H9 (cell line): ENCODE measurements around the gene ADAMTS2. TPM values are rescaled to one million over a fixed set of nuclear protein-coding genes. Genes with fewer than 3 reads are reported as not detected.

Source experiments
- DNase-seq: peaks from one replicate; pipeline ENCODE4 v3.0.0-alpha.2; 2017
- H2AFZ ChIP-seq: one replicate; pipeline ENCODE4 v1.6.1; 2013; ENCODE audit warnings: mild to moderate bottlenecking, low read length, control low read depth, moderate library complexity
- H2AK5ac ChIP-seq: 2 replicates; pipeline ENCODE4 v1.6.1; 2013; ENCODE audit warnings: low read length, control low read depth, mixed read lengths; ENCODE audit not compliant: insufficient read length
- H2BK120ac ChIP-seq: one replicate; pipeline ENCODE4 v1.6.1; 2013; ENCODE audit warnings: low read depth, mild to moderate bottlenecking, low read length, control low read depth, inconsistent platforms; ENCODE audit not compliant: poor library complexity, severe bottlenecking
- H2BK12ac ChIP-seq: 2 replicates; pipeline ENCODE4 v1.6.1; 2013; ENCODE audit warnings: low read length, control low read depth, mixed read lengths, low read depth; ENCODE audit not compliant: insufficient read length
- H2BK15ac ChIP-seq: 2 replicates; pipeline ENCODE4 v1.6.1; 2013; ENCODE audit warnings: low read depth, low read length, control low read depth
- H2BK20ac ChIP-seq: one replicate; pipeline ENCODE4 v1.6.1; 2013; ENCODE audit warnings: low read depth, mild to moderate bottlenecking, low read length, control low read depth, inconsistent platforms; ENCODE audit not compliant: poor library complexity, severe bottlenecking
- H2BK5ac ChIP-seq: 2 replicates; pipeline ENCODE4 v1.6.1; 2013; ENCODE audit warnings: low read length, control low read depth, mixed read lengths; ENCODE audit not compliant: insufficient read length
- H3K14ac ChIP-seq: 2 replicates; pipeline ENCODE4 v1.6.1; 2013; ENCODE audit warnings: low read length, control low read depth; ENCODE audit not compliant: insufficient read depth
- H3K18ac ChIP-seq: 2 replicates; pipeline ENCODE4 v1.6.1; 2013; ENCODE audit warnings: low read depth, mild to moderate bottlenecking, mixed read lengths, low read length, control low read depth; ENCODE audit not compliant: insufficient read length
- H3K23ac ChIP-seq: 2 replicates; pipeline ENCODE4 v1.6.1; 2013; ENCODE audit warnings: low read length, control low read depth, mixed read lengths, low read depth; ENCODE audit not compliant: insufficient read length
- H3K23me2 ChIP-seq: 2 replicates; pipeline ENCODE4 v1.6.1; 2013; ENCODE audit warnings: low read depth, mild to moderate bottlenecking, mixed read lengths, low read length, control low read depth; ENCODE audit not compliant: insufficient read length, poor library complexity, severe bottlenecking
- H3K27ac ChIP-seq: 2 replicates; pipeline ENCODE4 v1.5.1; 2013; ENCODE audit warnings: low read length, control low read depth, mixed read lengths, low read depth; ENCODE audit not compliant: insufficient read length
- H3K27me3 ChIP-seq: 2 replicates; pipeline ENCODE4 v1.6.1; 2013; ENCODE audit warnings: low read length, control low read depth, inconsistent platforms; ENCODE audit not compliant: insufficient read depth
- H3K4ac ChIP-seq: 2 replicates; pipeline ENCODE4 v1.6.1; 2013; ENCODE audit warnings: low read depth, mild to moderate bottlenecking, control low read depth, inconsistent platforms, low read length, moderate library complexity
- H3K4me1 ChIP-seq: 2 replicates; pipeline ENCODE4 v1.6.1; 2013; ENCODE audit warnings: low read length, control low read depth, inconsistent platforms; ENCODE audit not compliant: insufficient read depth
- H3K4me2 ChIP-seq: 2 replicates; pipeline ENCODE4 v1.6.1; 2013; ENCODE audit warnings: low read length, control low read depth, mixed read lengths; ENCODE audit not compliant: insufficient read length, insufficient read depth
- H3K56ac ChIP-seq: 2 replicates; pipeline ENCODE4 v1.6.1; 2013; ENCODE audit warnings: low read depth, mild to moderate bottlenecking, mixed read lengths, low read length, control low read depth; ENCODE audit not compliant: insufficient read length
- H3K79me1 ChIP-seq: 2 replicates; pipeline ENCODE4 v1.6.1; 2013; ENCODE audit warnings: low read depth, mild to moderate bottlenecking, moderate library complexity, low read length, control low read depth, inconsistent platforms; ENCODE audit not compliant: insufficient read depth, poor library complexity, severe bottlenecking
- H3K79me2 ChIP-seq: 2 replicates; pipeline ENCODE4 v1.6.1; 2013; ENCODE audit warnings: low read length, control low read depth, inconsistent platforms; ENCODE audit not compliant: insufficient read depth
- H3K9ac ChIP-seq: 2 replicates; pipeline ENCODE4 v1.6.1; 2013; ENCODE audit warnings: low read length, control low read depth, mixed read lengths; ENCODE audit not compliant: insufficient read length; ENCODE audit errors: extremely low read depth
- H3K9me3 ChIP-seq: one replicate; pipeline ENCODE4 v1.6.1; 2013; ENCODE audit warnings: low read depth, low read length, inconsistent platforms; ENCODE audit not compliant: control insufficient read depth
- H3T11ph ChIP-seq: one replicate; pipeline ENCODE4 v1.6.1; 2013; ENCODE audit warnings: mild to moderate bottlenecking, low read length, control low read depth, inconsistent platforms
- H4K20me1 ChIP-seq: one replicate; pipeline ENCODE4 v1.6.1; 2013; ENCODE audit not compliant: control insufficient read depth, insufficient read length, insufficient read depth
- H4K5ac ChIP-seq: 2 replicates; pipeline ENCODE4 v1.6.1; 2013; ENCODE audit warnings: low read depth, mild to moderate bottlenecking, mixed read lengths, low read length, control low read depth; ENCODE audit not compliant: insufficient read length
- H4K8ac ChIP-seq: replicated peaks from 2 replicates; pipeline ENCODE4 v1.6.1; 2013; ENCODE audit warnings: low read length, control low read depth, mixed read lengths, low read depth; ENCODE audit not compliant: insufficient read length
- H4K91ac ChIP-seq: 2 replicates; pipeline ENCODE4 v1.6.1; 2013; ENCODE audit warnings: low read depth, mild to moderate bottlenecking, moderate library complexity, mixed read lengths, low read length, control low read depth; ENCODE audit not compliant: insufficient read length
- H3K27ac Mint-ChIP-seq, 3 experiments: 2 replicates in 2 of 3; 3 replicates in 1 of 3; pipeline ENCODE4 v1.8.0; 2020 to 2021; ENCODE audit warnings: mixed read lengths in 3 of 3, mild to moderate bottlenecking in 1 of 3, moderate library complexity in 1 of 3
- H3K27me3 Mint-ChIP-seq: 2 replicates; pipeline ENCODE4 v1.8.0; 2021; ENCODE audit warnings: low read depth, mild to moderate bottlenecking, moderate library complexity, mixed read lengths
- H3K36me3 Mint-ChIP-seq, 3 experiments: 2 replicates in 2 of 3; 3 replicates in 1 of 3; pipeline ENCODE4 v1.8.0; 2020 to 2021; ENCODE audit warnings: low read depth in 3 of 3, mixed read lengths in 3 of 3; ENCODE audit not compliant: insufficient read depth in 1 of 3
- H3K4me1 Mint-ChIP-seq, 2 experiments: 2 replicates each; pipeline ENCODE4 v1.8.0; 2020; ENCODE audit warnings: mixed read lengths in 2 of 2
- H3K4me3 Mint-ChIP-seq, 2 experiments: 2 replicates in 1 of 2; 3 replicates in 1 of 2; pipeline ENCODE4 v1.8.0; 2020 to 2021; ENCODE audit warnings: mild to moderate bottlenecking in 2 of 2, mixed read lengths in 2 of 2, moderate library complexity in 1 of 2
- H3K9me3 Mint-ChIP-seq, 2 experiments: 2 replicates in 1 of 2; 3 replicates in 1 of 2; pipeline ENCODE4 v1.8.0; 2020; ENCODE audit warnings: mild to moderate bottlenecking in 2 of 2, mixed read lengths in 2 of 2, moderate library complexity in 1 of 2
- WGBS: extraction: QIAGEN DNeasy Blood & Tissue Kit; methylation state at CpG from one replicate; pipeline ENCODE4 v1.1.7; 2013; ENCODE audit warnings: missing lambda C conversion rate, low lambda C conversion rate, mixed read lengths; ENCODE audit not compliant: insufficient read length; ENCODE audit errors: extremely low coverage; 5-methylcytosine and 5-hydroxymethylcytosine counted together
- total RNA-seq: library from RNA; stranded (reverse); gene quantifications from 2 replicates; pipeline ENCODE4 v1.2.1, GENCODE V29; 2021
- TF ChIP-seq, protein P1 (sequence below): fragments of 200-600 bp; sonication (generic); conservative IDR thresholded peaks from 3 replicates; pipeline ENCODE4 v1.8.0; 2021; ENCODE audit warnings: antibody characterized with exemption, mild to moderate bottlenecking

The ADAMTS2 gene
- total RNA-seq, 1 experiment from 2014 or later, result 5.4 TPM

- Histone ChIP-seq H3K14ac (no peak overlapping the region), H4K20me1 (peaks cover 4% of the 10 kb centered on the region), H3K23ac (no peak overlapping the region), H2BK15ac (no peak overlapping the region), H2BK12ac (no peak overlapping the region), H4K8ac (no peak overlapping the region), H3K4me1 (peaks cover 3% of the 10 kb centered on the region; the same call in 1 of the 2 replicates), H3K4me2 (no peak overlapping the region), H3K79me1 (no peaks in the 10 kb centered on the region), H2AK5ac (no peak overlapping the region), H3K27me3 (peaks cover 23% of the 10 kb centered on the region; the same call in 1 of the 2 replicates), H3K4ac (no peak overlapping the region), H2BK20ac (no peak overlapping the region), H3K9ac (no peak overlapping the region), H3K56ac (no peak overlapping the region), H4K91ac (no peak overlapping the region), H3K18ac (no peak overlapping the region), H4K5ac (no peak overlapping the region), H3K9me3 (no peaks in the 10 kb centered on the region), H2BK120ac (no peak overlapping the region), H3K27ac (no peak overlapping the region), H3K79me2 (no peaks in the 10 kb centered on the region), H2BK5ac (no peak overlapping the region), H3T11ph (no peak overlapping the region), H2AFZ (no peak overlapping the region), H3K23me2 (peaks cover 23% of the 10 kb centered on the region)
- no peak for DNase-seq
- Mint-ChIP-seq H3K27me3 (peaks cover 78% of the 10 kb centered on the region), H3K36me3 (peaks cover 0 to 2% (median 0%) of the 10 kb centered on the region in 3 experiments; a peak in 2 of 7 replicates), H3K4me3 (peak overlapping the region in 1 of 2 experiments; percentile 79; a peak in 4 of 5 replicates), H3K9me3 (no peaks in the 10 kb centered on the region; a peak in 1 of 5 replicates), H3K27ac (no peak overlapping the region), H3K4me1 (peaks cover 23 to 31% of the 10 kb centered on the region in 2 experiments)
- no CpG with 5 or more reads among the region's 8 CpGs for WGBS
- TF ChIP-seq, protein P1, sequence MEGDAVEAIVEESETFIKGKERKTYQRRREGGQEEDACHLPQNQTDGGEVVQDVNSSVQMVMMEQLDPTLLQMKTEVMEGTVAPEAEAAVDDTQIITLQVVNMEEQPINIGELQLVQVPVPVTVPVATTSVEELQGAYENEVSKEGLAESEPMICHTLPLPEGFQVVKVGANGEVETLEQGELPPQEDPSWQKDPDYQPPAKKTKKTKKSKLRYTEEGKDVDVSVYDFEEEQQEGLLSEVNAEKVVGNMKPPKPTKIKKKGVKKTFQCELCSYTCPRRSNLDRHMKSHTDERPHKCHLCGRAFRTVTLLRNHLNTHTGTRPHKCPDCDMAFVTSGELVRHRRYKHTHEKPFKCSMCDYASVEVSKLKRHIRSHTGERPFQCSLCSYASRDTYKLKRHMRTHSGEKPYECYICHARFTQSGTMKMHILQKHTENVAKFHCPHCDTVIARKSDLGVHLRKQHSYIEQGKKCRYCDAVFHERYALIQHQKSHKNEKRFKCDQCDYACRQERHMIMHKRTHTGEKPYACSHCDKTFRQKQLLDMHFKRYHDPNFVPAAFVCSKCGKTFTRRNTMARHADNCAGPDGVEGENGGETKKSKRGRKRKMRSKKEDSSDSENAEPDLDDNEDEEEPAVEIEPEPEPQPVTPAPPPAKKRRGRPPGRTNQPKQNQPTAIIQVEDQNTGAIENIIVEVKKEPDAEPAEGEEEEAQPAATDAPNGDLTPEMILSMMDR, result no peak
Observed at GRCh38 chr5:179346875-179347274, 1.6 kb upstream of the ADAMTS2 start.
